ENCODE results near the gene PERM1.

The PERM1 gene

DNA sequence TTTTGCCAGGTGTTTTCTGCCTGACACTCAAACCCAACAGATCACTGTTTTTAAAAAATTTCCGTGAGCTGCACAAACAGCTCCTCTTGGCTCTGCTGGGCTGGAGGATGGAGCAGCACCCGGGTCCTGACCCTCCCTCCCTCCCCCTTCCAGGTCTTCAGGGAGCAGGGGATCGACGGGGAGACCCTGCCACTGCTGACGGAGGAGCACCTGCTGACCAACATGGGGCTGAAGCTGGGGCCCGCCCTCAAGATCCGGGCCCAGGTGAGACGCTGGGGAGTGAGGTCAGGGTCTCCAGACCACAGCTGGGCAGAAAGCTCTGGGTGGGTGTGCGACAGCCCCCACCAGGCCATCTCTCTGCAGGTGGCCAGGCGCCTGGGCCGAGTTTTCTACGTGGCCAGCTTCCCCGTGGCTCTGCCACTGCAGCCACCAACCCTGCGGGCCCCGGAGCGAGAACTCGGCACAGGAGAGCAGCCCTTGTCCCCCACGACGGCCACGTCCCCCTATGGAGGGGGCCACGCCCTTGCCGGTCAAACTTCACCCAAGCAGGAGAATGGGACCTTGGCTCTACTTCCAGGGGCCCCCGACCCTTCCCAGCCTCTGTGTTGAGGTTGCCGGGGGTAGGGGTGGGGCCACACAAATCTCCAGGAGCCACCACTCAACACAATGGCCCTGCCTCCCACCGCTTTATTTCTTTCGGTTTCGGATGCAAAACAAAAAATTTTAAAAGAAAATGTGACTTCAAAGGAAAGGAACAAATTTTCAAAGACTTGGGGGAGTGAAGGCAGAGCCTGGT is 38.1 kb downstream of the PERM1 start:
- H3K27ac Mint-ChIP-seq = no peak overlapping the region
- H3K9me3 Mint-ChIP-seq = no peaks in the 10 kb centered on the region
- ATAC-seq (replicated peaks) (no peak), DNase-seq (no peak)
- peaks cover 15 to 32% of the 10 kb centered on the region in 2 donors for H3K27me3 Mint-ChIP-seq
- H3K36me3 Mint-ChIP-seq (ENCODE audit: insufficient read depth) = peaks cover 9% of the 10 kb centered on the region
- no peak overlapping the region for H3K4me3 Mint-ChIP-seq
- peaks cover 7 to 10% of the 10 kb centered on the region in 2 donors for H3K4me1 Mint-ChIP-seq (ENCODE audit: low read depth in 2 of 2)

- Mint-ChIP-seq H3K27ac (no peak overlapping the region), H3K9me3 (no peaks in the 10 kb centered on the region), H3K36me3 (ENCODE audit: insufficient read depth) (peaks cover 7% of the 10 kb centered on the region), H3K4me1 (ENCODE audit: low read depth in 2 of 2) (peaks cover 7 to 10% of the 10 kb centered on the region in 2 donors), H3K4me3 (no peak overlapping the region), H3K27me3 (peaks cover 18 to 39% of the 10 kb centered on the region in 2 donors)
- DNase-seq (no peak), ATAC-seq (replicated peaks) (no peak)
Measured at GRCh38 chr1:942864-943533, 38.9 kb downstream of the PERM1 start.

DNA sequence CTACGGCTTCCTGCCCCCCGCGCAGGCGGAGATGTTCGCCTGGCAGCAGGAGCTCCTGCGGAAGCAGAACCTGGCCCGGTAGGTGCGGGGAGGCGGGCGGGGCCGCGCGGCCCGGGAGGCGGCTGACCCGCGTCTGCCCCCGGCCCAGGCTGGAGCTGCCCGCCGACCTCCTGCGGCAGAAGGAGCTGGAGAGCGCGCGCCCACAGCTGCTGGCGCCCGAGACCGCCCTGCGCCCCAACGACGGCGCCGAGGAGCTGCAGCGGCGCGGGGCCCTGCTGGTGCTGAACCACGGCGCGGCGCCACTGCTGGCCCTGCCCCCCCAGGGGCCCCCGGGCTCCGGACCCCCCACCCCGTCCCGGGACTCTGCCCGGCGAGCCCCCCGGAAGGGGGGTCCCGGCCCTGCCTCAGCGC is 39.5 kb downstream of the PERM1 start:
- H3K27me3 Mint-ChIP-seq = peaks cover 22 to 45% of the 10 kb centered on the region in 2 donors
- H3K4me3 Mint-ChIP-seq = no peak overlapping the region

DNA sequence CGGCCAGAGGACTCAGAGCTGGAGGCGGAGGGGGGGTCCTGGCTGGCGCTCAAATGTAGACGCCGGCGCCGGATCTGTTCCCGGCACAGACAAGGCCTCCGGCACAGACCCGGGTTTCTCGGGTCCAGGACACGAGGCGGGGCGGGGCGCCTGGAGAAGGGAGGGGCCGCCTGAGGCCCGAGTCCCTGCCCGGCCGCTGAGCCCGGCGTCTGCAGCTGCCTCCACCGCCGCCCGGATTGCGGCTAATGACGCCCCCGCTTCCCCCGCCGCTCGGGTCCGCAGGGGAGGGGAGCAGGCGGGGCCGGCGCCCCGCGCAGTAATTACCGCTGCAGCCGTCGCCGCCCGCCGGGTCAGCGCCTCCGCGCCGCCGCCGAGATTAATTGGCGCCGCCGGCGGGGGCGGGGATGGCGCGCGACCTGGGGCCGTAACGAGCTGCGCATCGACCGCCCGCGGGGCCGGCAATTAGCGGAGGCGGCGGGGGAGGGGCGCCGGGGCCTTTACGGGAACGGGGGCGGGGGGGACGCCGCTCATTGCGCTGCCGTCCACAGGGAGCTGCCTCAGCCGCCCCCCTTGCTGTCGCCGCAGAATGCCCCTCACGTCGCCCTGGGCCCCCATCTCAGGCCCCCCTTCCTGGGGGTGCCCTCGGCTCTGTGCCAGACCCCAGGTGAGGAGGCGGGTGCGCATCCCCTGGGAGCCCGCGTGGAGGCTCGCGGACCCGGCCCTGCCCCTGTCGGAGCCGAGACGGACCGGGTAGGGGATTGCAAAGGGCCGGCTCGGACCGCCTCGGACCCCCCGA is 40.1 kb downstream of the PERM1 start:
- no peak for DNase-seq
- H3K4me1 Mint-ChIP-seq (ENCODE audit: low read depth in 2 of 2) = peaks cover 7 to 10% of the 10 kb centered on the region in 2 donors
- H3K36me3 Mint-ChIP-seq (ENCODE audit: insufficient read depth) = peaks cover 7% of the 10 kb centered on the region
- no peak overlapping the region for H3K27ac Mint-ChIP-seq
- peak; percentile 30 for ATAC-seq (replicated peaks)
- no peaks in the 10 kb centered on the region for H3K9me3 Mint-ChIP-seq
- peaks cover 22 to 49% of the 10 kb centered on the region in 2 donors for H3K27me3 Mint-ChIP-seq
- peak overlapping the region; percentile 84 to 85 for H3K4me3 Mint-ChIP-seq

More for the DNA sequence above, 39.5 kb downstream of the PERM1 start:
- ATAC-seq (replicated peaks) (peak; percentile 13), DNase-seq (no peak)
- H3K9me3 Mint-ChIP-seq = no peaks in the 10 kb centered on the region
- no peak overlapping the region for H3K27ac Mint-ChIP-seq
- H3K36me3 Mint-ChIP-seq (ENCODE audit: insufficient read depth) = peaks cover 7% of the 10 kb centered on the region
- peaks cover 7 to 10% of the 10 kb centered on the region in 2 donors for H3K4me1 Mint-ChIP-seq (ENCODE audit: low read depth in 2 of 2)

DNA sequence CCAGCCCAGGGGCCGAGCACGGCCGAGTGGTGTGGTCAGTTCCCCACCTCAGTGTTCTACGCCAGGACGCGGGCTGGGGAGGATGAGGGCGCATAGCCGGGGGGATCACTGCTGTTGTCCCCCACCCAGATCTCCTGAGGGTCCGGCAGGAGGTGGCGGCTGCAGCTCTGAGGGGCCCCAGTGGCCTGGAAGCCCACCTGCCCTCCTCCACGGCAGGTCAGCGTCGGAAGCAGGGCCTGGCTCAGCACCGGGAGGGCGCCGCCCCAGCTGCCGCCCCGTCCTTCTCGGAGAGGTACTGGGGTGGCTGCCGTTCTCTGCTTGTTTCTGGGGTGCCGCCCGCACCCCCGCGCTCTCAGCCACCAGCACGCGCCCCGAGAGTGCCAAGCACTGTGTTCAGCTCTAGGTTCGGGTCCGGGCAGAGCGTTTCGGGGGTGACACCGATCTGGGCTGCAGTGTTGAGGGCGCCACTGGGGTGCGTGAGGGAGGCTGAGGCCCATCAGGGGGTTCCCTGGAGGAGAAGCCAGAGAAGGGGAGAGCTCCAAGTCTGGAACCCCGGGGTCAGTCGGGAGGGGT is 40.8 kb downstream of the PERM1 start:
- Mint-ChIP-seq H3K9me3 (no peaks in the 10 kb centered on the region), H3K4me3 (peak overlapping the region; percentile 84 to 85), H3K4me1 (ENCODE audit: low read depth in 2 of 2) (peaks cover 7 to 10% of the 10 kb centered on the region in 2 donors), H3K27me3 (peaks cover 22 to 52% of the 10 kb centered on the region in 2 donors), H3K27ac (no peak overlapping the region), H3K36me3 (ENCODE audit: insufficient read depth) (peaks cover 7% of the 10 kb centered on the region)
- ATAC-seq (replicated peaks) (peak; percentile 2), DNase-seq (no peak)

GRCh38 chr1:940107-941014 is 41.5 kb downstream of the PERM1 start:
- H3K4me3 Mint-ChIP-seq = peak overlapping the region; percentile 84 to 85
- H3K27ac Mint-ChIP-seq = no peak overlapping the region
- H3K4me1 Mint-ChIP-seq (ENCODE audit: low read depth in 2 of 2) = peaks cover 4 to 10% of the 10 kb centered on the region in 2 donors
- DNase-seq (no peak), ATAC-seq (replicated peaks) (peak; percentile 35)
- H3K36me3 Mint-ChIP-seq (ENCODE audit: insufficient read depth) = peaks cover 7% of the 10 kb centered on the region
- H3K27me3 Mint-ChIP-seq = peaks cover 26 to 56% of the 10 kb centered on the region in 2 donors
- no peaks in the 10 kb centered on the region for H3K9me3 Mint-ChIP-seq

GRCh38 chr1:939511-940106 is 42.3 kb downstream of the PERM1 start:
- Mint-ChIP-seq H3K27me3 (peaks cover 32 to 64% of the 10 kb centered on the region in 2 donors), H3K4me1 (ENCODE audit: low read depth in 2 of 2) (peaks cover 4 to 10% of the 10 kb centered on the region in 2 donors), H3K27ac (no peak overlapping the region), H3K9me3 (no peaks in the 10 kb centered on the region), H3K4me3 (no peak overlapping the region), H3K36me3 (ENCODE audit: insufficient read depth) (peaks cover 10% of the 10 kb centered on the region)
- DNase-seq (no peak), ATAC-seq (replicated peaks) (no peak)

GRCh38 chr1:938711-939489 is 43.0 kb downstream of the PERM1 start:
- Mint-ChIP-seq H3K9me3 (no peaks in the 10 kb centered on the region), H3K4me3 (no peak overlapping the region), H3K27ac (no peak overlapping the region), H3K4me1 (ENCODE audit: low read depth in 2 of 2) (peaks cover 4 to 10% of the 10 kb centered on the region in 2 donors), H3K36me3 (ENCODE audit: insufficient read depth) (peaks cover 6% of the 10 kb centered on the region), H3K27me3 (peaks cover 32 to 66% of the 10 kb centered on the region in 2 donors)
- DNase-seq (no peak), ATAC-seq (replicated peaks) (no peak)

GRCh38 chr1:938088-938683 is 43.7 kb downstream of the PERM1 start:
- Mint-ChIP-seq H3K4me3 (no peak overlapping the region), H3K27me3 (peaks cover 32 to 68% of the 10 kb centered on the region in 2 donors), H3K36me3 (ENCODE audit: insufficient read depth) (peaks cover 6% of the 10 kb centered on the region), H3K4me1 (ENCODE audit: low read depth in 2 of 2) (peaks cover 4 to 10% of the 10 kb centered on the region in 2 donors), H3K9me3 (no peaks in the 10 kb centered on the region), H3K27ac (peak overlapping the region in 1 of 2 donors; percentile 68)
- no peak for DNase-seq
- ATAC-seq (replicated peaks) = no peak

- DNase-seq = no peak
- Mint-ChIP-seq H3K27ac (peak overlapping the region in 1 of 2 donors; percentile 68), H3K9me3 (no peaks in the 10 kb centered on the region), H3K27me3 (peaks cover 32 to 70% of the 10 kb centered on the region in 2 donors), H3K4me1 (ENCODE audit: low read depth in 2 of 2) (peaks cover 4 to 6% of the 10 kb centered on the region in 2 donors), H3K36me3 (ENCODE audit: insufficient read depth) (peaks cover 6% of the 10 kb centered on the region), H3K4me3 (no peak overlapping the region)
- ATAC-seq (replicated peaks) = no peak
Measured at GRCh38 chr1:937521-937920, 44.4 kb downstream of the PERM1 start.

Data from effector memory CD8-positive, alpha-beta T cell (primary cell).